HG03521 (cell line): Measurements from ENCODE around the gene BLCAP.

Source experiments
- ATAC-seq: cut with Tn5 transposase; IDR thresholded peaks from one replicate; pipeline ENCODE4 v1.9.1; 2021; ENCODE audit warnings: mild to moderate bottlenecking, moderate library complexity; ENCODE audit not compliant: unreplicated experiment

Gene BLCAP

GRCh38 chr20:37518059-37518458 lies 9.6 kb downstream of the BLCAP start:
- ATAC-seq: no peak

- ATAC-seq: no peak
Measured at GRCh38 chr20:37516811-37517750, 10.6 kb downstream of the BLCAP start.

GRCh38 chr20:37515876-37516275 lies 11.8 kb downstream of the BLCAP start:
- ATAC-seq: no peak

- no peak for ATAC-seq
Measured at GRCh38 chr20:37513779-37514359, 13.8 kb downstream of the BLCAP start.

- ATAC-seq: no peak
Measured at GRCh38 chr20:37511610-37512275, 15.9 kb downstream of the BLCAP start.

GRCh38 chr20:37510226-37510625 lies 17.4 kb downstream of the BLCAP start:
- no peak for ATAC-seq

- no peak for ATAC-seq
Measured at GRCh38 chr20:37506152-37506725, 21.4 kb downstream of the BLCAP start.

- ATAC-seq: no peak
Measured at GRCh38 chr20:37505263-37506151, 22.2 kb downstream of the BLCAP start.

- ATAC-seq: no peak
Measured at GRCh38 chr20:37504404-37505096, 23.1 kb downstream of the BLCAP start.

GRCh38 chr20:37503256-37503927 lies 24.3 kb downstream of the BLCAP start:
- ATAC-seq: no peak

GRCh38 chr20:37502654-37503053 lies 25.0 kb downstream of the BLCAP start:
- ATAC-seq: no peak

GRCh38 chr20:37501940-37502339 lies 25.7 kb downstream of the BLCAP start:
- no peak for ATAC-seq

- ATAC-seq: no peak
Measured at GRCh38 chr20:37500311-37500710, 27.4 kb downstream of the BLCAP start.

GRCh38 chr20:37498066-37498665 lies 29.5 kb downstream of the BLCAP start:
- no peak for ATAC-seq

GRCh38 chr20:37494796-37495195 lies 32.9 kb downstream of the BLCAP start:
- no peak for ATAC-seq

GRCh38 chr20:37494301-37494700 lies 33.4 kb downstream of the BLCAP start:
- no peak for ATAC-seq

GRCh38 chr20:37492945-37493344 lies 34.7 kb downstream of the BLCAP start:
- ATAC-seq: no peak

GRCh38 chr20:37492096-37492625 lies 35.5 kb downstream of the BLCAP start:
- no peak for ATAC-seq
